HEK293T (cell line): ENCODE data around the gene OR1E2.
"Not testable (repeated sequence)": the region's sequence is repeated elsewhere in the genome, so short reads cannot be mapped to it uniquely, and the experiment has no call there.

Source experiments
- CTCF ChIA-PET: fragments of 350-600 bp; formaldehyde crosslinking; extraction: SDS; loops from one replicate; lab custom pipeline; 2021; ENCODE audit warnings: antibody characterized with exemption, inconsistent platforms; lab: Yijun Ruan, JAX
- POLR2A ChIA-PET: fragments of 350-600 bp; formaldehyde crosslinking; extraction: SDS; loops from one replicate; lab custom pipeline; 2020; ENCODE audit warnings: antibody characterized with exemption, inconsistent platforms; lab: Yijun Ruan, JAX
- DNase-seq: peaks from one replicate; pipeline ENCODE4 v3.0.0; 2012; ENCODE audit warnings: mixed read lengths; ENCODE audit errors: extremely low spot score
- ARNT ChIP-seq: fragments of 450-650 bp; IDR thresholded peaks from 2 replicates; pipeline ENCODE4 v1.6.1; 2017; ENCODE audit warnings: mild to moderate bottlenecking
- BHLHE40 ChIP-seq: fragments of 450-650 bp; IDR thresholded peaks from 2 replicates; pipeline ENCODE4 v1.6.1; 2016; ENCODE audit warnings: mild to moderate bottlenecking, moderate library complexity, borderline replicate concordance
- CTBP1 ChIP-seq: fragments of 450-650 bp; IDR thresholded peaks from 2 replicates; pipeline ENCODE4 v1.6.1; 2016; ENCODE audit warnings: borderline replicate concordance
- ELF4 ChIP-seq: fragments of 450-650 bp; IDR thresholded peaks from 2 replicates; pipeline ENCODE4 v1.6.1; 2017; ENCODE audit warnings: antibody characterized with exemption
- FOXA1 ChIP-seq: fragments of 450-650 bp; IDR thresholded peaks from 2 replicates; pipeline ENCODE4 v1.6.1; 2016; ENCODE audit warnings: mild to moderate bottlenecking
- FOXK2 ChIP-seq: fragments of 450-650 bp; IDR thresholded peaks from 2 replicates; pipeline ENCODE4 v1.6.1; 2016; ENCODE audit warnings: mild to moderate bottlenecking
- FOXM1 ChIP-seq: fragments of 450-650 bp; IDR thresholded peaks from 2 replicates; pipeline ENCODE4 v1.6.1; 2017; ENCODE audit warnings: mild to moderate bottlenecking, borderline replicate concordance
- HDGF ChIP-seq: fragments of 450-650 bp; IDR thresholded peaks from 2 replicates; pipeline ENCODE4 v1.6.1; 2017; ENCODE audit warnings: antibody characterized with exemption, borderline replicate concordance
- L3MBTL2 ChIP-seq: fragments of 450-650 bp; conservative IDR thresholded peaks from 2 replicates; pipeline ENCODE4 v1.6.1; 2016; ENCODE audit warnings: mild to moderate bottlenecking
- LEF1 ChIP-seq: fragments of 450-650 bp; IDR thresholded peaks from 2 replicates; pipeline ENCODE4 v1.6.1; 2017; ENCODE audit warnings: mild to moderate bottlenecking, borderline replicate concordance
- NFRKB ChIP-seq: fragments of 450-650 bp; IDR thresholded peaks from 2 replicates; pipeline ENCODE4 v1.6.1; 2016; ENCODE audit warnings: mild to moderate bottlenecking, moderate library complexity
- SP1 ChIP-seq: fragments of 450-650 bp; IDR thresholded peaks from 2 replicates; pipeline ENCODE4 v1.6.1; 2017
- SUZ12 ChIP-seq: fragments of 450-650 bp; IDR thresholded peaks from 2 replicates; pipeline ENCODE4 v1.6.1; 2016; ENCODE audit warnings: mild to moderate bottlenecking
- TARDBP ChIP-seq: fragments of 450-650 bp; IDR thresholded peaks from 2 replicates; pipeline ENCODE4 v1.6.1; 2016
- ZNF384 ChIP-seq: fragments of 450-650 bp; IDR thresholded peaks from 2 replicates; pipeline ENCODE4 v1.6.1; 2016
- TF ChIP-seq, protein P1 (sequence below): fragments of 450-650 bp; IDR thresholded peaks from 2 replicates; pipeline ENCODE4 v1.6.1; 2016

Gene OR1E2

DNA sequence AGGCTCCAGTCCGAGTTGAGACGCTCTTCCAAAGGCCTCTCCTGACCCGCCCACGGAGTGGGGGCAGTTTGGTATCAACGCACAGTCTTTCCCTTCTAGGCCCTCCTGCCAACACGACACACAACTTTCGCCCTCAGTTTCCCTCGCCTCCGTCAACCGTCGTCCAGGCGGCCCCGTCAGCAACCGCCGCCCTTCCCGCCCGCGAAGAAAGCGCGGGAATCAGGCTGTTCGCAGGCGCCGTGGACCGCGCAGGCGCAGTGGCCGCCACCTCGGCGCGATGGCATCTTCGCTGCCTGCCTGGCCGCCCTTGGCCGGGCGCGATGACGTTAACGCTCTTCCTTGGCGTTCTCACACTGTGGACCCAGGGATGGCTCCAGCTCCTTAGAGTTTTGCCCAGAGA, 38.0 kb upstream of the OR1E2 start, which contains the start of gene SPATA22:
Gene SPATA22, minus strand, starts transcription at position 221 of the 400 bp plus-strand sequence. CDS start 2,494 bp downstream, outside the sequence.
- no peak for DNase-seq
- ChIA-PET CTCF (no interaction called here), POLR2A (no interaction called here)
- TF ChIP-seq BHLHE40, result no peak
- no peak for TF ChIP-seq LEF1
- no peak for TF ChIP-seq FOXK2
- no peak for TF ChIP-seq ELF4
- no peak for TF ChIP-seq TARDBP
- TF ChIP-seq, protein P1, sequence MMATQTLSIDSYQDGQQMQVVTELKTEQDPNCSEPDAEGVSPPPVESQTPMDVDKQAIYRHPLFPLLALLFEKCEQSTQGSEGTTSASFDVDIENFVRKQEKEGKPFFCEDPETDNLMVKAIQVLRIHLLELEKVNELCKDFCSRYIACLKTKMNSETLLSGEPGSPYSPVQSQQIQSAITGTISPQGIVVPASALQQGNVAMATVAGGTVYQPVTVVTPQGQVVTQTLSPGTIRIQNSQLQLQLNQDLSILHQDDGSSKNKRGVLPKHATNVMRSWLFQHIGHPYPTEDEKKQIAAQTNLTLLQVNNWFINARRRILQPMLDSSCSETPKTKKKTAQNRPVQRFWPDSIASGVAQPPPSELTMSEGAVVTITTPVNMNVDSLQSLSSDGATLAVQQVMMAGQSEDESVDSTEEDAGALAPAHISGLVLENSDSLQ, result no peak
- no peak for TF ChIP-seq FOXM1
- no peak for TF ChIP-seq FOXA1

DNA sequence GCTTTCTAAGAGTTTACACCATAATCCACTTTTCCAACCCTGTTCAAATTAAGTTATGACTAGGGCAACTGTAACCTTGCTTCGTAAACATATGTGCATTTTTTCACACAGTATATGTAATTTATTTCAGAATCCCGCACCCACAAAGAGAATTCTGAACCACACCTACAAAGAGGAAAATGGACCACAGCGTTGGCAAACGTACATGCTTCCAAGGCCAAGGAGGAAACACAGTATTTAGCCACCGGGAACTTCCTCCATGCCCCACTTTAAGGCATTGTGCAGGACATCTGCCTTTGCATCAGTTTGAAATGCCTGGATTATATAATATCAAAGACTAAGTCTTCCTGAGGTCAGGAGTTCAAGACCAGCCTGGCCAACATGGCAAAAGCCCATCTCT, 35.9 kb upstream of the OR1E2 start:
- CTCF ChIA-PET, result no interaction called here
- POLR2A ChIA-PET, result no interaction called here
- no peak for TF ChIP-seq ELF4
- TF ChIP-seq TARDBP, result no peak
- no peak for TF ChIP-seq HDGF
- TF ChIP-seq FOXM1, result no peak
- no peak for TF ChIP-seq BHLHE40
- no peak for TF ChIP-seq ZNF384
- TF ChIP-seq FOXK2, result no peak
- TF ChIP-seq ARNT, result no peak
- no peak for TF ChIP-seq SUZ12
- TF ChIP-seq, protein P1, result no peak
- no peak for TF ChIP-seq NFRKB
- no peak for TF ChIP-seq L3MBTL2
- TF ChIP-seq FOXA1, result no peak
- no peak for TF ChIP-seq LEF1
- no peak for TF ChIP-seq CTBP1
- DNase-seq, result no peak

GRCh38 chr17:3466355-3466754, 32.7 kb upstream of the OR1E2 start:
- POLR2A ChIA-PET, DNase-seq, CTCF ChIA-PET: not testable (repeated sequence)

DNA sequence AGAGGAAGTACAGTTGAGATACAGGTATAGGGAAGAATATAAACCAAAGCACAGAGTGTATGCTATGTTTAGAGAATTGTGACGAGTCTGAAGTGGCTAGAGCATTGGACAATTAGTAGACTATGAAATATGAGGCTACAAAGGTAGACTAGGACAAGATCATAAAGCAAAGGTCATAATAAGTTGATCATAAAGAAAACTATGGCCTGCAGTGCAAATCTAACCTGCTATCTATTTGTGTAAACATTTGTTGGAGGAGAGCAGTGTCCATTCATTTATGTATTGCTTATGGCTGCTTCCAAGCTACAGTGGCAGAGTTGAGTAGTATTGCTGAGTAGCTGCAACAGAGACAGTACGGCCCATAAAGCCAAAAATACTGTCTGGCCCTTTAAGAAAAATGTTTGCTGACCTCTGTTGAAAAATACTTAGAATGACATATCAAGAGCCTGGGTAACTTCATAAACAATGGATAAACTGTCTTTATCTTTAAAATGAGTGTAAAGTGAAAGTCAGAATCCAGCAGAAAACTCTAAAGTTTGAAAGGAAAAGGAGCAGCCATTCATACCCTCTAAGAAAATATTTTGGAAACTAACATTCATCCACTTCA, 14.5 kb upstream of the OR1E2 start:
- CTCF ChIA-PET, result no interaction called here
- TF ChIP-seq FOXM1 (no peak), FOXA1 (no peak), ELF4 (no peak), LEF1 (no peak), FOXK2 (no peak), NFRKB (no peak), ARNT (no peak), CTBP1 (no peak), ZNF384 (no peak), SUZ12 (no peak), SP1 (no peak), L3MBTL2 (no peak), HDGF (no peak), TARDBP (no peak), BHLHE40 (no peak)
- TF ChIP-seq, protein P1, result no peak
- POLR2A ChIA-PET, result no interaction called here
- no peak for DNase-seq

- TF ChIP-seq L3MBTL2, result no peak
- TF ChIP-seq SP1, result no peak
- TF ChIP-seq HDGF, result no peak
- TF ChIP-seq, protein P1, result no peak
- no peak for TF ChIP-seq FOXM1
- TF ChIP-seq FOXA1, result no peak
- TF ChIP-seq CTBP1, result no peak
- TF ChIP-seq NFRKB, result no peak
- TF ChIP-seq LEF1, result no peak
- no peak for TF ChIP-seq ELF4
- TF ChIP-seq BHLHE40, result no peak
- no peak for TF ChIP-seq ARNT
- TF ChIP-seq SUZ12, result no peak
- TF ChIP-seq FOXK2, result no peak
- CTCF ChIA-PET, result no interaction called here
- peak; percentile 32 for DNase-seq
- POLR2A ChIA-PET, result no interaction called here
Observed at GRCh38 chr17:3447625-3448024, 14.0 kb upstream of the OR1E2 start.

DNA sequence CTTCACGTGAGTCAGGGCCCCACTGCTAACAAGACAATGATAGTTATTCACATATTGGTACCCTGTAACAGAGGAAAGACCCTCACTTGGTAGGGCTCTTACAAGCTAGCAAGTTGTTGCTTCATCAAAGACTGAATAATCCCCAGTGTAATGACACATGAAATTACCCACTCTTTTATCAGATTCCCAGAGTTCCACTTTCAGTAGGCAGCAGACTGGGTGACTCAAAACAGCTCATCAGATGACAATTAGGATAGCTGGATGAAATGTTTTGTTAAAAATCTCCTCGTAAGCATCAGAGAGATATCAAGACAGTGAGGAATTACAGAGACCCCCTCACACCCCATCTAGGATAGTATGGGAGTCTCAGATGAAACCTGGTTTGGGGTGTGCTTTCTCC, 6.8 kb upstream of the OR1E2 start:
- POLR2A ChIA-PET, result no interaction called here
- DNase-seq, result no peak
- TF ChIP-seq FOXM1 (no peak), BHLHE40 (no peak), SUZ12 (no peak), CTBP1 (no peak), L3MBTL2 (no peak), TARDBP (no peak), ELF4 (no peak), HDGF (no peak), FOXK2 (no peak), SP1 (no peak), FOXA1 (no peak), LEF1 (no peak)
- TF ChIP-seq, protein P1, result no peak
- CTCF ChIA-PET, result no interaction called here
